ENCODE data around the gene GNA15.

Gene GNA15

GRCh38 chr19:3175781-3176714 lies 40.2 kb downstream of the GNA15 start:
- no peak for DNase-seq (ENCODE audit: low spot score)

- DNase-seq (ENCODE audit: low spot score) = no peak
Measured at GRCh38 chr19:3176715-3177501, 41.1 kb downstream of the GNA15 start.

- DNase-seq (ENCODE audit: low spot score) = no peak
Measured at GRCh38 chr19:3178377-3178972, 42.6 kb downstream of the GNA15 start, which contains the start of gene S1PR4. Gene S1PR4 (plus strand): TSS chr19:3178769. CDS start chr19:3178793, 24 bp downstream.

- DNase-seq (ENCODE audit: low spot score) = no peak
Measured at GRCh38 chr19:3178973-3179738, 43.3 kb downstream of the GNA15 start.

- DNase-seq (ENCODE audit: low spot score) = no peak
Measured at GRCh38 chr19:3179739-3180293, 44.0 kb downstream of the GNA15 start.

GRCh38 chr19:3183721-3184641 lies 48.1 kb downstream of the GNA15 start:
- DNase-seq (ENCODE audit: low spot score) = no peak

- DNase-seq (ENCODE audit: low spot score) = no peak
Measured at GRCh38 chr19:3184847-3185460, 49.1 kb downstream of the GNA15 start.

- DNase-seq (ENCODE audit: low spot score) = peak; percentile 93
Measured at GRCh38 chr19:3185461-3186159, 49.8 kb downstream of the GNA15 start, which contains the start of gene NCLN. Gene NCLN (plus strand): TSS chr19:3185930. CDS start chr19:3186031, 101 bp downstream.

GRCh38 chr19:3186160-3186688 lies 50.4 kb downstream of the GNA15 start:
- peak; percentile 16 for DNase-seq (ENCODE audit: low spot score)

GRCh38 chr19:3186891-3187661 lies 51.2 kb downstream of the GNA15 start:
- no peak for DNase-seq (ENCODE audit: low spot score)

- no peak for DNase-seq (ENCODE audit: low spot score)
Measured at GRCh38 chr19:3187662-3188511, 52.1 kb downstream of the GNA15 start.

GRCh38 chr19:3188627-3189596 lies 53.1 kb downstream of the GNA15 start:
- no peak for DNase-seq (ENCODE audit: low spot score)

GRCh38 chr19:3189702-3190469 lies 54.1 kb downstream of the GNA15 start:
- DNase-seq (ENCODE audit: low spot score) = no peak

GRCh38 chr19:3190470-3190770 lies 54.6 kb downstream of the GNA15 start:
- DNase-seq (ENCODE audit: low spot score) = no peak
